Panc1 (cell line): ENCODE results near the gene TMEM269. TPM values are rescaled to one million over a fixed set of nuclear protein-coding genes. Genes with fewer than 3 reads are reported as not detected.

ENCODE experiments used
- ATAC-seq: fragments of 200-7000 bp; cut with Tn5 transposase; 2 replicates; pipeline ENCODE4 v1.9.1; 2020; ENCODE audit warnings: mild to moderate bottlenecking, moderate library complexity
- BruUV-seq: library from RNA; stranded (reverse); fragments of 400-500 nt; replicated peaks from 2 replicates; lab custom pipeline; 2021; lab: Mats Ljungman, UMichigan
- CTCF ChIA-PET: fragments of 300-600 bp; sonication (Branson Sonifier 250); formaldehyde crosslinking; loops from one replicate; lab custom pipeline; 2022; ENCODE audit warnings: antibody characterized with exemption; lab: Charles Lee
- POLR2A ChIA-PET: fragments of 300-600 bp; sonication (Branson Sonifier 250); formaldehyde crosslinking; loops from one replicate; lab custom pipeline; 2022; ENCODE audit warnings: antibody characterized with exemption; lab: Charles Lee
- DNase-seq: peaks from one replicate; pipeline ENCODE4 v3.0.0-alpha.2; 2010; ENCODE audit warnings: low read depth, low spot score
- H3K27ac ChIP-seq: 2 replicates; pipeline ENCODE4 v1.5.1; 2011; ENCODE audit warnings: mild to moderate bottlenecking, low read length, inconsistent platforms
- H3K27me3 ChIP-seq: fragments of 200-500 bp; sonication (Bioruptor generic); 2 replicates; pipeline ENCODE4 v1.6.0; 2014; ENCODE audit warnings: low read length, inconsistent platforms; ENCODE audit not compliant: control insufficient read depth, insufficient read depth
- H3K36me3 ChIP-seq: fragments of 200-500 bp; sonication (Bioruptor generic); 2 replicates; pipeline ENCODE4 v1.5.1; 2014; ENCODE audit warnings: inconsistent platforms, mild to moderate bottlenecking, low read length, moderate library complexity; ENCODE audit not compliant: control insufficient read depth, insufficient read depth
- H3K4me1 ChIP-seq: 2 replicates; pipeline ENCODE4 v1.5.1; 2011; ENCODE audit warnings: inconsistent platforms, mild to moderate bottlenecking, low read length, moderate library complexity; ENCODE audit not compliant: control insufficient read depth, insufficient read depth
- H3K4me3 ChIP-seq, 2 experiments: 2 replicates each; pipeline ENCODE4 v1.5.1; 2011 to 2012; ENCODE audit warnings: low read depth in 2 of 2, low read length in 2 of 2, mild to moderate bottlenecking in 2 of 2, inconsistent platforms in 1 of 2, moderate library complexity in 1 of 2
- H3K9me3 ChIP-seq: fragments of 200-500 bp; sonication (Bioruptor generic); 2 replicates; pipeline ENCODE4 v1.5.1; 2014; ENCODE audit warnings: low read depth, mild to moderate bottlenecking, inconsistent platforms, low read length, moderate library complexity; ENCODE audit not compliant: control insufficient read depth, insufficient read depth
- CTCF ChIP-seq: fragments of 450-650 bp; IDR thresholded peaks from 2 replicates; pipeline ENCODE4 v1.5.1; 2017; ENCODE audit warnings: mild to moderate bottlenecking
- POLR2AphosphoS5 ChIP-seq: IDR thresholded peaks from 2 replicates; pipeline ENCODE4 v1.6.1; 2012; ENCODE audit warnings: mild to moderate bottlenecking, low read depth, low read length, moderate library complexity
- REST ChIP-seq, 2 experiments: IDR thresholded peaks; 2 replicates each; pipeline ENCODE4 v1.6.1; 2011 to 2012; ENCODE audit warnings: low read depth in 2 of 2, control low read depth in 1 of 2, low read length in 1 of 2, mild to moderate bottlenecking in 1 of 2, moderate library complexity in 1 of 2; ENCODE audit not compliant: insufficient read depth in 1 of 2
- SIN3A ChIP-seq: IDR thresholded peaks from 2 replicates; pipeline ENCODE4 v1.6.1; 2012; ENCODE audit warnings: low read depth, mild to moderate bottlenecking, low read length, moderate library complexity, borderline replicate concordance; ENCODE audit not compliant: insufficient read depth
- TCF7L2 ChIP-seq: IDR thresholded peaks from 2 replicates; pipeline ENCODE4 v1.6.1; 2011; ENCODE audit warnings: mild to moderate bottlenecking, low read depth, low read length, inconsistent platforms
- in situ Hi-C: cut with HindIII; loops from 2 replicates; pipeline ENCODE4 v1.10.0; 2016; ENCODE audit warnings: low sequenced_read_pairs, low pct_unique_long_range_greater_than_20kb
- intact Hi-C: fragments of 100-400 bp; cut with micrococcal nuclease; formaldehyde crosslinking; loops from one replicate; pipeline ENCODE4 v1.10.0; 2022; ENCODE audit not compliant: unreplicated experiment
- total RNA-seq: library from RNA; stranded (reverse); gene quantifications from one replicate; pipeline ENCODE4 v1.2.1, GENCODE V29; 2021; ENCODE audit not compliant: unreplicated experiment

TMEM269 gene
- total RNA-seq, 1 experiment from 2014 or later = 0.13 TPM

- BruUV-seq = no TSS peak
- DNase-seq (no peak), ATAC-seq (no peak)
- Histone ChIP-seq H3K27me3 (no peaks in the 10 kb centered on the region), H3K4me3 (no peak overlapping the region), H3K36me3 (no peaks in the 10 kb centered on the region), H3K9me3 (no peaks in the 10 kb centered on the region), H3K4me1 (no peaks in the 10 kb centered on the region; the same call in 1 of the 2 replicates), H3K27ac (no peak overlapping the region)
- in situ Hi-C loops (no loop called here), intact Hi-C loops (loop anchor here (10.0 kb wide), 1 partner anchor 164 kb away; no protein-coding TSS in a partner anchor)
- CTCF ChIA-PET = interaction anchor here (0.6 kb wide), 1 partner anchor 16 kb away, joined by 3 read pairs; no protein-coding TSS in a partner anchor
- TF ChIP-seq CTCF (no peak), REST (IDR thresholded peaks at IDR 0.05; ENCODE audit: insufficient read depth in 1 of 2, low read depth in 2 of 2, low read length in 1 of 2) (no peak), POLR2AphosphoS5 (no peak), TCF7L2 (no peak), SIN3A (no peak)
- POLR2A ChIA-PET = no interaction called here
Measured at GRCh38 chr1:42738678-42739226, 46.0 kb upstream of the TMEM269 start.

DNA sequence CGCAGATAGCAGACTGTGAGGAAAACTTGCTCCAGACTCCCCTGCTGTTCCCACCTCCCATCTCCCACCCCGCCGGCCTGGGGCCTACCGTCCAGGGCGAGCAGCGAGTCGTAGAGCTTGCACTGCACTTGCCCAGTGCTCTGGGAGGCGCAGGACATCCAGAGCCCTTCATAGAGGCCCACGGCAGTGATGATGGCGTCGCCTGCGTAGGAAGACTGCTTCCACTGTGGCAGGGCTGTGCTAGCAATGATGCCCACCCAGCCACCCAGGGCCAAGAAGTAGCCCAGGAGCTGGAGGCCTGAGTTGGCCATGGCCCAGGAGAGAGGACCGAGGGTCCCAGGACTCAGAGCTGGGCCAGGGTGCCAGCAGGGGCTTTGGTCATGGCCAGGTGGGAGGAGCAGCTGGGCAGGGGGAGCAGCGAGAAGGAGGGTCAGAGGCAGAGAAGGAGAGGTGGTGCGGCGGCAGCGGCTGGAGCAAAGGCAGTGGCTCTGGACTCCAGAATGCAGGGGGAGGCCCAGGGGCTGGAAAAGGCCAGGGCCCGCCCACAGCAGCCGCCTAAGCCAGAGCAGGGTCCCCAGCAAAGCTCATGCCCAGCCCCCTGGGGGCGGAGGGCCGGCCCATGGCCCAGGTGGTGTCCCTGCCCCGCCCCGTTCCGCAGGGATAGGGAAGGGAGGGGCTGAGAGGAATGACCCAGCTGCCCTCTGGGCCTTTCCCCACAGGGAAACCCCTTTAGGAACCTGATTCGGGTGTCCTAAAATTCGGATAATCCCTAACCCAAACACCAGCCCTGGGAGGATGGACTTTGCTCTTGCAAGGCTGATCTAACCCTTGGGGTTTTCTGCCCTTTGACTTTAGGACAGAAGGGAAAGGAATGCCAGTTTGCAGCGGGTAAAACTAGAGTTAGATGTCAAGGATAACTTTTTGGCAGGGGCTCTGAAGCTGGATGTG is 44.8 kb upstream of the TMEM269 start, which contains the start of gene CLDN19:
CLDN19 (minus strand) TSS at position 484 of the 948 bp plus-strand sequence; CDS start at position 311, 173 bp downstream.
- no peaks in the 10 kb centered on the region; the same call in 1 of the 2 replicates for H3K4me1 ChIP-seq
- TF ChIP-seq SIN3A = no peak
- no peak for TF ChIP-seq TCF7L2
- no peak for DNase-seq
- no peak for ATAC-seq
- in situ Hi-C loops (no loop called here), intact Hi-C loops (loop anchor here (10.0 kb wide), 1 partner anchor 165 kb away; no protein-coding TSS in a partner anchor)
- H3K4me3 ChIP-seq = no peak within 1 kb of the TSS
- no peaks in the 10 kb centered on the region for H3K27me3 ChIP-seq
- H3K27ac ChIP-seq = no peak within 1 kb of the TSS
- no peaks in the 10 kb centered on the region for H3K9me3 ChIP-seq
- no TSS peak for BruUV-seq
- CTCF ChIA-PET = no interaction called here
- no peaks in the 10 kb centered on the region for H3K36me3 ChIP-seq
- POLR2A ChIA-PET = no interaction called here
